Ovary (tissue), 9 donors: Measurements from ENCODE around the gene BMERB1. TPM values are rescaled to one million over a fixed set of nuclear protein-coding genes. Genes with fewer than 3 reads are reported as not detected.
A peak's percentile ranks its signal among the peaks of the same experiment; 100 is the strongest.

Experiments
- DNase-seq, 5 donors: peaks; one replicate each; pipeline ENCODE4 v3.0.0-alpha.2; 2019 to 2020
- H3K27ac ChIP-seq, 2 donors: fragments of 200-600 bp; one replicate each; pipeline versions ENCODE4 v1.5.1 to v1.8.0; 2019 to 2022
- H3K27me3 ChIP-seq: fragments of 200-600 bp; one replicate; pipeline ENCODE4 v1.8.0; 2022
- H3K36me3 ChIP-seq: fragments of 200-600 bp; sonication (generic); one replicate; pipeline ENCODE4 v1.5.1; 2019
- H3K4me1 ChIP-seq: one replicate; pipeline ENCODE4 v1.8.1; 2013; ENCODE audit warnings: mild to moderate bottlenecking, moderate library complexity; ENCODE audit not compliant: insufficient read depth
- H3K4me3 ChIP-seq: fragments of 200-600 bp; sonication (generic); one replicate; pipeline ENCODE4 v1.5.1; 2017
- H3K9me3 ChIP-seq, 2 donors: fragments of 200-600 bp in 1 of 2; sonication (generic) in 1 of 2; one replicate each; pipeline versions ENCODE4 v1.5.1 to v1.8.1; 2013 to 2019; ENCODE audit warnings: mild to moderate bottlenecking in 1 of 2, moderate library complexity in 1 of 2
- EP300 ChIP-seq: sonication (generic); formaldehyde crosslinking; IDR thresholded peaks from one replicate; pipeline ENCODE4 v1.6.1; 2017; ENCODE audit warnings: antibody characterized with exemption
- POLR2A ChIP-seq: fragments of 450-650 bp; IDR thresholded peaks from one replicate; pipeline ENCODE4 v1.6.1; 2017; ENCODE audit warnings: antibody characterized with exemption, mild to moderate bottlenecking, moderate library complexity
- WGBS, 3 donors: extraction: QIAGEN DNeasy Blood & Tissue Kit in 1 of 3; methylation state at CpG; one replicate each; pipeline versions ENCODE4 v1.1.5 to v1.1.7; 2013 to 2017; 5-methylcytosine and 5-hydroxymethylcytosine counted together
- intact Hi-C, 4 donors: fragments of 100-400 bp; cut with DNase I; formaldehyde crosslinking; loops; one replicate each; pipeline versions ENCODE4 v1.11.0 to v1.15.1; 2022 to 2023
- polyA plus RNA-seq, 2 donors: library from polyadenylated mRNA; stranded (reverse); fragments of 200-250 nt in 1 of 2; fragments of 350-450 nt in 1 of 2; fragmentation: Illumina TruSeq in 1 of 2; extraction: RNeasy Lipid Tissue Mini Kit (QIAGEN cat#74804) in 1 of 2; gene quantifications; one replicate each; pipeline ENCODE4 v1.2.3, GENCODE V29; 2013 to 2014
- total RNA-seq, 7 donors: library from RNA; depleted of rRNA in 2 of 7; stranded (reverse); fragments of >200 nt in 2 of 7; fragmentation: NEBNext Ultra II Directional in 3 of 7; extraction: Animal tissue kit (Norgen Biotek cat#: 25700) in 3 of 7; gene quantifications; one replicate each; pipeline versions ENCODE4 v1.1.0 to v1.2.4, GENCODE V29; 2016 to 2023
- TF ChIP-seq, protein P1 (sequence below), 3 donors: fragments of 450-650 bp in 2 of 3; fragments of 200-600 bp in 1 of 3; IDR thresholded peaks; one replicate each; pipeline versions ENCODE4 v1.5.1 to v1.8.0; 2016 to 2022; ENCODE audit warnings: antibody characterized with exemption in 3 of 3, mild to moderate bottlenecking in 1 of 3
- donor health status: DM: no; HTN: no; CAD: no; lungs with moderate emphysema.
- donor health status: DM: no; HTN: no; CAD: no.
- donor health status: Bipolar disorder and iron deficiency.
- donor health status: DM: yes; HTN: yes; CAD: no.
- donor health status: DM: no; HTN: no; CAD: no.
- donor health status: DM: yes; HTN: yes; CAD: no.

The BMERB1 gene
- total and polyA plus RNA-seq, 9 donors, result 22.6 to 77.5 (median 65.2) TPM

DNA sequence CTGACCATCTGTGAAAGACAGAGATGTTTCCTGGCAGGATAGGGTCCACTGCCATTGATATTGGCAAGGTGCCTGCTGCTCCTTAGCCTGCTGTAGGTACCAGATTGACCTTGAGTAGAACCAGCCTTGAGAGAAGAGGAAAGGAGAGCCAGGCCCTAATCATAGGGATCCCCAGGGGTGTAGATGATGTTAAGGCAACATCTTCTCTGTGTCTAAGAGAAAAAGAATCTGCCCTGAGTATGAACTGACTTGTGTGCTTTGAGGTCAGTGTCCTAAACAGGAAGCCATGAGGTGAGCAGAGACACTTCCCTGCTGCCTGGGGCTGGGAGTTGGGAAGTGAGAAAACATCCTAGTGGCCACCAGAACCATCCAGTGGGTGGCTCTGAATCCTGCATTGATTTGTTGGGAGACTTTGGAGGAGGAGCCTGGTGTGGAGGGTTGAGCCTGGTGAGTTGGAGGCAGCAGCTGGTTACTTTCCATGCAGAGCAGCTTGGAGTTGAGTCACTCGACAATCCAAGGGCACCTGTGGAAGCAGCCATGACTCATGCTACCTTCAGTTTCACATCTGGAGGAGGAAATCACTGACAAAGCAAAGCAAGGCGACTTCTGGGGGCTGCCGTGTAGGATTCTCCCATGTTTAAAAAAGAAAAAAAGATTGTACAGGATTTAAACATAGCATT, 47.8 kb downstream of the BMERB1 start:
- no peak for TF ChIP-seq POLR2A
- TF ChIP-seq EP300, result no peak
- TF ChIP-seq, protein P1, sequence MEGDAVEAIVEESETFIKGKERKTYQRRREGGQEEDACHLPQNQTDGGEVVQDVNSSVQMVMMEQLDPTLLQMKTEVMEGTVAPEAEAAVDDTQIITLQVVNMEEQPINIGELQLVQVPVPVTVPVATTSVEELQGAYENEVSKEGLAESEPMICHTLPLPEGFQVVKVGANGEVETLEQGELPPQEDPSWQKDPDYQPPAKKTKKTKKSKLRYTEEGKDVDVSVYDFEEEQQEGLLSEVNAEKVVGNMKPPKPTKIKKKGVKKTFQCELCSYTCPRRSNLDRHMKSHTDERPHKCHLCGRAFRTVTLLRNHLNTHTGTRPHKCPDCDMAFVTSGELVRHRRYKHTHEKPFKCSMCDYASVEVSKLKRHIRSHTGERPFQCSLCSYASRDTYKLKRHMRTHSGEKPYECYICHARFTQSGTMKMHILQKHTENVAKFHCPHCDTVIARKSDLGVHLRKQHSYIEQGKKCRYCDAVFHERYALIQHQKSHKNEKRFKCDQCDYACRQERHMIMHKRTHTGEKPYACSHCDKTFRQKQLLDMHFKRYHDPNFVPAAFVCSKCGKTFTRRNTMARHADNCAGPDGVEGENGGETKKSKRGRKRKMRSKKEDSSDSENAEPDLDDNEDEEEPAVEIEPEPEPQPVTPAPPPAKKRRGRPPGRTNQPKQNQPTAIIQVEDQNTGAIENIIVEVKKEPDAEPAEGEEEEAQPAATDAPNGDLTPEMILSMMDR (IDR thresholded peaks at IDR 0.05), result no peak
- no peaks in the 10 kb centered on the region for H3K9me3 ChIP-seq
- peak; percentile 32 to 68 (median 52) for DNase-seq
- intact Hi-C loops, result no loop called here
- H3K27me3 ChIP-seq, result no peaks in the 10 kb centered on the region
- no peaks in the 10 kb centered on the region for H3K36me3 ChIP-seq
- no peak overlapping the region for H3K27ac ChIP-seq
- 11 to 23% (median 19%) methylated on average over 3 of the region's 3 CpGs for WGBS, 3 donors
- H3K4me1 ChIP-seq, result peaks cover 5% of the 10 kb centered on the region
- H3K4me3 ChIP-seq, result no peak overlapping the region

DNA sequence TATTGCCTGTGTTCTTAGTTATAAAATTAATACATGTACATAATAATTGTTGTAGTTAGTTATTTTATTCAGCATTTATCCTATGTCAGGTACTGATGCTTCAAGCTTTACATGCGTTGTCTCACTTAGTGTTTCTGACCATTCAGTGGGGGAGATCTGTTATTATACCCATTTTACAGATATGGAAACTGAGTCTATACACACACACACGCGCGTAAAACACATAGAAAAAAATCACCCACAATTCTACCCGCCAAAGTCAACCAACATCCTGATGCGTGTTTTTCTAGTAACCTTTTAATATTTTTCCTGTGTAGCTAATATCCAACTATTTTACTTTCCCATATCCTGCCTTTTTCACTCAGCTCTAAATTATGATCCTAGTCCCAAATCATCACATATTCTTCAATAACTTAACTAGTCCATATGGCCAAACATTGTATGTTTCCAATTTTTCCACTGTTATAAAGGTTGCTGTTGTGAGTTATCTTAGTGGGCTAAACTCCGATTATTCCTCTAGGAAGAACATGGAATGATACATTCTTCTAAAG, 48.4 kb downstream of the BMERB1 start:
- no peak overlapping the region for H3K4me3 ChIP-seq
- WGBS, 3 donors, result 94 to 95% (median 95%) methylated on average over 7 of the region's 7 CpGs
- peaks cover 8% of the 10 kb centered on the region for H3K4me1 ChIP-seq
- intact Hi-C loops, result no loop called here
- no peaks in the 10 kb centered on the region for H3K36me3 ChIP-seq
- no peak for DNase-seq
- no peak overlapping the region for H3K27ac ChIP-seq
- no peaks in the 10 kb centered on the region for H3K27me3 ChIP-seq
- no peaks in the 10 kb centered on the region for H3K9me3 ChIP-seq
- TF ChIP-seq EP300 (no peak), POLR2A (no peak)
- TF ChIP-seq, protein P1 (IDR thresholded peaks at IDR 0.05), result no peak

GRCh38 chr16:15483857-15484256, 49.5 kb downstream of the BMERB1 start:
- no peaks in the 10 kb centered on the region for H3K36me3 ChIP-seq
- no peaks in the 10 kb centered on the region for H3K27me3 ChIP-seq
- H3K4me1 ChIP-seq, result peaks cover 8% of the 10 kb centered on the region
- WGBS, 3 donors, result 82 to 92% (median 88%) methylated on average over 2 of the region's 2 CpGs
- H3K9me3 ChIP-seq, result no peaks in the 10 kb centered on the region
- no peak overlapping the region for H3K27ac ChIP-seq
- intact Hi-C loops, result no loop called here
- no peak for DNase-seq
- TF ChIP-seq POLR2A (no peak), EP300 (no peak)
- TF ChIP-seq, protein P1 (IDR thresholded peaks at IDR 0.05), result no peak
- H3K4me3 ChIP-seq, result no peak overlapping the region

GRCh38 chr16:15484662-15485061, 50.3 kb downstream of the BMERB1 start:
- Histone ChIP-seq H3K27ac (no peak overlapping the region), H3K36me3 (no peaks in the 10 kb centered on the region), H3K27me3 (no peaks in the 10 kb centered on the region), H3K9me3 (no peaks in the 10 kb centered on the region), H3K4me3 (no peak overlapping the region), H3K4me1 (peaks cover 8% of the 10 kb centered on the region)
- no peak for TF ChIP-seq POLR2A
- no peak for TF ChIP-seq EP300
- TF ChIP-seq, protein P1 (IDR thresholded peaks at IDR 0.05), result no peak
- DNase-seq, result no peak
- intact Hi-C loops, result no loop called here
- 70 to 77% (median 77%) methylated on average over 5 of the region's 5 CpGs for WGBS, 3 donors
